T-cell (primary cell): ENCODE measurements around the gene RUNX1. TPM values are rescaled to one million over a fixed set of nuclear protein-coding genes. Genes with fewer than 3 reads are reported as not detected.
A peak's percentile ranks its signal among the peaks of the same experiment; 100 is the strongest.

Source experiments
- ATAC-seq, 4 experiments: fragments of 200-7000 bp in 3 of 4; fragments of 150-1000 bp in 1 of 4; cut with Tn5 transposase; replicated peaks in 1 of 4; 1 replicate in 3 of 4; 2 replicates in 1 of 4; pipeline ENCODE4 v1.10.0; 2021; ENCODE audit warnings: moderate library complexity in 3 of 4, mild to moderate bottlenecking in 2 of 4, moderate number of reproducible peaks in 1 of 4
- CTCF ChIA-PET, 2 donors: fragments of 300-600 bp; sonication (Branson Sonifier 250); formaldehyde crosslinking; loops; one replicate each; lab custom pipeline; 2022; ENCODE audit warnings: antibody characterized with exemption in 2 of 2; lab: Charles Lee
- POLR2A ChIA-PET, 2 donors: fragments of 300-600 bp; sonication (Branson Sonifier 250); formaldehyde crosslinking; loops; one replicate each; lab custom pipeline; 2022; ENCODE audit warnings: antibody characterized with exemption in 2 of 2; lab: Charles Lee
- DNase-seq, 35 experiments: peaks; one replicate each; pipeline versions ENCODE4 v3.0.0 to v3.0.0-alpha.2; 2013 to 2023
- H3K27ac ChIP-seq: one replicate; pipeline ENCODE4 v1.5.1; 2013; ENCODE audit warnings: low read length
- H3K27me3 ChIP-seq, 2 experiments: replicated peaks in 1 of 2; 1 replicate in 1 of 2; 2 replicates in 1 of 2; pipeline versions ENCODE4 v1.6.1 to v1.7.0; 2013; ENCODE audit warnings: low read length in 1 of 2, mixed read lengths in 1 of 2; ENCODE audit not compliant: control insufficient read depth in 2 of 2, insufficient read depth in 2 of 2; ENCODE audit errors: extremely low read depth in 1 of 2
- H3K36me3 ChIP-seq, 2 donors: 1 replicate in 1 of 2; 2 replicates in 1 of 2; pipeline versions ENCODE4 v1.6.1 to v1.7.0; 2013; ENCODE audit warnings: low read length in 1 of 2; ENCODE audit not compliant: control insufficient read depth in 2 of 2, insufficient read depth in 1 of 2; ENCODE audit errors: extremely low read depth in 1 of 2
- H3K4me1 ChIP-seq, 2 experiments: 1 replicate in 1 of 2; 2 replicates in 1 of 2; pipeline versions ENCODE4 v1.6.1 to v1.7.0; 2013; ENCODE audit warnings: low read length in 2 of 2, mixed read lengths in 1 of 2; ENCODE audit not compliant: insufficient read depth in 2 of 2, control insufficient read depth in 1 of 2; ENCODE audit errors: extremely low read depth in 1 of 2
- H3K4me3 ChIP-seq, 2 donors: 1 replicate in 1 of 2; 2 replicates in 1 of 2; pipeline versions ENCODE4 v1.5.1 to v1.7.0; 2013; ENCODE audit warnings: mild to moderate bottlenecking in 2 of 2, low read length in 1 of 2, moderate library complexity in 1 of 2; ENCODE audit not compliant: control insufficient read depth in 1 of 2; ENCODE audit errors: extremely low read depth in 1 of 2
- H3K9me3 ChIP-seq: 2 replicates; pipeline ENCODE4 v1.7.0; 2013
- H3K27ac Mint-ChIP-seq, 2 donors: one replicate each; pipeline ENCODE4 v1.8.0; 2020 to 2021; ENCODE audit warnings: mild to moderate bottlenecking in 2 of 2, mixed read lengths in 2 of 2
- H3K27me3 Mint-ChIP-seq, 2 donors: one replicate each; pipeline ENCODE4 v1.8.0; 2021 to 2022; ENCODE audit warnings: mixed read lengths in 2 of 2
- H3K36me3 Mint-ChIP-seq: one replicate; pipeline ENCODE4 v1.8.0; 2021; ENCODE audit warnings: mixed read lengths
- H3K4me1 Mint-ChIP-seq, 3 donors: one replicate each; pipeline ENCODE4 v1.8.0; 2020 to 2022; ENCODE audit warnings: mixed read lengths in 3 of 3, mild to moderate bottlenecking in 1 of 3
- H3K4me3 Mint-ChIP-seq, 3 donors: one replicate each; pipeline ENCODE4 v1.8.0; 2020 to 2022; ENCODE audit warnings: mild to moderate bottlenecking in 3 of 3, mixed read lengths in 3 of 3, moderate library complexity in 3 of 3
- H3K9me3 Mint-ChIP-seq, 3 donors: one replicate each; pipeline ENCODE4 v1.8.0; 2020 to 2022; ENCODE audit warnings: mixed read lengths in 3 of 3
- WGBS: methylation state at CpG from one replicate; pipeline ENCODE4 v1.1.5; 2013; ENCODE audit warnings: missing lambda C conversion rate; ENCODE audit not compliant: insufficient coverage; 5-methylcytosine and 5-hydroxymethylcytosine counted together
- total RNA-seq, 35 experiments: library from RNA in 6 of 35; stranded (reverse) in 6 of 35; fragments of 120-200 nt in 1 of 35; gene quantifications; one replicate each; pipeline versions ENCODE4 v1.2.1 to v1.2.4 and lab custom pipeline; 2013 to 2026

Gene RUNX1
- total RNA-seq, 5 donors from 2014 or later (not counting 1 experiment from before 2014, with no cell fraction given), result 87.0 to 117 (median 104) TPM

DNA sequence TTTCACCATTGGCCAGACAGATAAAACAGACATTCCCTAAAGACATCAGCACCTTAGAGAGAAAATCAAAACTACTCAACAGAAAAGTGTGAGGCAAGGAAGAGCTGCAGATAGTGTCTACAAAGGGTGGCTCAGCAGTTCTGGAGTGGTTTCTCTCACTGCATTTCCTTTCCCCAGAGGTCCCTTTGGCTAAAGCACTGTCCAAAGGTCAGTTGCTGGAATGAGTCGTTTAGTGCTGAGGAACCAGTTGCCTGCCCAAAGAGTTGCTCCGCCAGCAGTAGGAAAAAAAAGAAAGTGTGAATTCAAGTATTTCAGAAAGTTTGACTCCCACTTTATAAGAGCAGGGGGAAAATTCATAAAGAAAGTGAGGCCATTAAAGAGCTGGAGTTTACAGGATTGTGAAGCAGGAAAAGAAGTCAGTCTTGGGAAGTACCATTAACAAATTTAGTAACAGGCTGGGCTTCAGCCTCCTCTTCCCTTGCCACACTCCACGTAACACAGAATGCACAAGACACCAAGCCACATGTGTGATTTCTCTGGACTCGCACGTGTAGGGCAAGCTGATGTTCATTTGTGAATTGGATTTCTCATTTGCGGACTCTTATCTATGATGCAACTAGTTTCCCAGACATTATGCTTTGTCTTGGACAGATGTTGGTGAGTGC lies 122.2 kb downstream of the RUNX1 start:
- Mint-ChIP-seq H3K27ac (peak overlapping the region in 1 of 2 donors; percentile 2), H3K27me3 (no peaks in the 10 kb centered on the region)

DNA sequence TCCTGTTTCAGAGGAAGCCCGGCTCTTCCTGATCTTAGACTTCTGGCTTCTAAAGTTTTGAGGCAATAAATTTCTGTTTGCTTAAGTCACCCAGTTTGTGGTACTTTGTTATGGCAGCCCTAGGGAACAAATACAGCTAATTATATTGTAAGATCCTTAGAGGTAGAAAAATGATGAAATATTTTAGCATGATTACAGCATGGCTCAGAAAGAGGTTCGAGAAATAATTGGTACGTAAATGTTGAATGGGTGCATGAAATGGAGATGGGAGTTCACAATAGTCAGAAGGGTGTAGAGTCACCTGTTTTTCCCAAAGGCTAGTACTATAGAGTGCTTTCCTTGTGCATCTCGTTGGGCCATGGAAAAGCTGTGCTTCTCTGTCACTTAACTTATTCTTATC lies 123.5 kb downstream of the RUNX1 start:
- H3K27me3 ChIP-seq, result no peaks in the 10 kb centered on the region
- POLR2A ChIA-PET, result no interaction called here
- no peak overlapping the region for H3K27ac Mint-ChIP-seq
- no peak for DNase-seq
- peaks cover 4 to 16% of the 10 kb centered on the region in 2 experiments for H3K4me1 ChIP-seq
- H3K27me3 Mint-ChIP-seq, result no peaks in the 10 kb centered on the region
- no peak overlapping the region for H3K4me3 ChIP-seq
- H3K9me3 Mint-ChIP-seq, result no peaks in the 10 kb centered on the region
- H3K4me3 Mint-ChIP-seq, result no peak overlapping the region
- H3K36me3 ChIP-seq, result peaks cover 0 to 16% of the 10 kb centered on the region in 2 donors
- peaks cover 66 to 81% (median 80%) of the 10 kb centered on the region in 3 donors for H3K4me1 Mint-ChIP-seq
- H3K27ac ChIP-seq, result no peak overlapping the region
- 100% methylated on average over 2 of the region's 4 CpGs for WGBS
- no peak for ATAC-seq
- no peaks in the 10 kb centered on the region for H3K9me3 ChIP-seq
- CTCF ChIA-PET, result no interaction called here
- H3K36me3 Mint-ChIP-seq, result peaks cover 49% of the 10 kb centered on the region

More for the DNA sequence above, 122.2 kb downstream of the RUNX1 start:
- Histone ChIP-seq H3K4me1 (peaks cover 13 to 15% of the 10 kb centered on the region in 2 experiments), H3K27ac (no peak overlapping the region), H3K4me3 (no peak overlapping the region), H3K27me3 (no peaks in the 10 kb centered on the region), H3K36me3 (peaks cover 0 to 14% of the 10 kb centered on the region in 2 donors), H3K9me3 (no peaks in the 10 kb centered on the region)
- no peak overlapping the region for H3K4me3 Mint-ChIP-seq
- peaks cover 47% of the 10 kb centered on the region for H3K36me3 Mint-ChIP-seq
- peaks cover 66 to 80% (median 77%) of the 10 kb centered on the region in 3 donors for H3K4me1 Mint-ChIP-seq
- no peak for DNase-seq
- POLR2A ChIA-PET, result interaction anchor here in 1 of 2 donors (0.6 to 0.7 kb wide), 2 partner anchors 26 to 57 kb away, joined by 7 to 11 read pairs; no protein-coding TSS in a partner anchor
- CTCF ChIA-PET, result no interaction called here
- WGBS, result no CpG with 5 or more reads among the region's 6 CpGs
- peaks cover 0 to 4% (median 0%) of the 10 kb centered on the region in 3 donors for H3K9me3 Mint-ChIP-seq
- no peak for ATAC-seq

- POLR2A ChIA-PET, result no interaction called here
- ATAC-seq (no peak), DNase-seq (no peak)
- Histone ChIP-seq H3K4me1 (peaks cover 4 to 16% of the 10 kb centered on the region in 2 experiments), H3K4me3 (no peak overlapping the region), H3K36me3 (peaks cover 0 to 16% of the 10 kb centered on the region in 2 donors), H3K27me3 (no peaks in the 10 kb centered on the region), H3K9me3 (no peaks in the 10 kb centered on the region), H3K27ac (no peak overlapping the region)
- Mint-ChIP-seq H3K36me3 (peaks cover 48% of the 10 kb centered on the region), H3K4me3 (no peak overlapping the region), H3K9me3 (no peaks in the 10 kb centered on the region), H3K4me1 (peaks cover 67 to 84% (median 81%) of the 10 kb centered on the region in 3 donors), H3K27ac (peak overlapping the region; percentile 50 to 52), H3K27me3 (no peaks in the 10 kb centered on the region)
- WGBS, result no CpG with 5 or more reads among the region's 1 CpG
- CTCF ChIA-PET, result interaction anchor here (0.6 to 0.7 kb wide), 2 partner anchors 9 to 15 kb away, joined by 3 read pairs; no protein-coding TSS in a partner anchor
Measured at GRCh38 chr21:34924771-34925419, 124.2 kb downstream of the RUNX1 start.

GRCh38 chr21:34924194-34924593 lies 124.9 kb downstream of the RUNX1 start:
- H3K36me3 ChIP-seq, result peaks cover 0 to 18% of the 10 kb centered on the region in 2 donors
- no peak overlapping the region for H3K4me3 ChIP-seq
- Mint-ChIP-seq H3K9me3 (no peaks in the 10 kb centered on the region), H3K4me1 (peaks cover 74 to 86% (median 84%) of the 10 kb centered on the region in 3 donors), H3K36me3 (peaks cover 49% of the 10 kb centered on the region), H3K4me3 (no peak overlapping the region), H3K27ac (peak overlapping the region in 1 of 2 donors; percentile 12), H3K27me3 (no peaks in the 10 kb centered on the region)
- POLR2A ChIA-PET, result no interaction called here
- H3K4me1 ChIP-seq, result peaks cover 4 to 16% of the 10 kb centered on the region in 2 experiments
- CTCF ChIA-PET, result interaction anchor here (0.6 to 0.7 kb wide), 3 partner anchors 9 to 127 kb away, joined by 3 read pairs; no protein-coding TSS in a partner anchor
- H3K9me3 ChIP-seq, result no peaks in the 10 kb centered on the region
- H3K27me3 ChIP-seq, result no peaks in the 10 kb centered on the region
- DNase-seq, result no peak
- no peak overlapping the region for H3K27ac ChIP-seq
- ATAC-seq, result no peak
- 100% methylated on average over 3 of the region's 3 CpGs for WGBS

- ATAC-seq, result no peak
- no peak overlapping the region for H3K27ac ChIP-seq
- no peak overlapping the region for H3K4me3 ChIP-seq
- Mint-ChIP-seq H3K36me3 (peaks cover 44% of the 10 kb centered on the region), H3K27ac (no peak overlapping the region), H3K9me3 (no peaks in the 10 kb centered on the region), H3K4me3 (no peak overlapping the region), H3K27me3 (no peaks in the 10 kb centered on the region), H3K4me1 (peaks cover 75 to 86% (median 82%) of the 10 kb centered on the region in 3 donors)
- H3K36me3 ChIP-seq, result peaks cover 0 to 18% of the 10 kb centered on the region in 2 donors
- DNase-seq, result no peak
- H3K27me3 ChIP-seq, result no peaks in the 10 kb centered on the region
- CTCF ChIA-PET, result interaction anchor here in 1 of 2 donors (0.6 kb wide), 1 partner anchor 128 kb away, joined by 3 read pairs; no protein-coding TSS in a partner anchor
- no peaks in the 10 kb centered on the region for H3K9me3 ChIP-seq
- POLR2A ChIA-PET, result no interaction called here
- H3K4me1 ChIP-seq, result peaks cover 4 to 16% of the 10 kb centered on the region in 2 experiments
- WGBS, result no CpG with 5 or more reads among the region's 4 CpGs
Measured at GRCh38 chr21:34923626-34924025, 125.5 kb downstream of the RUNX1 start.

DNA sequence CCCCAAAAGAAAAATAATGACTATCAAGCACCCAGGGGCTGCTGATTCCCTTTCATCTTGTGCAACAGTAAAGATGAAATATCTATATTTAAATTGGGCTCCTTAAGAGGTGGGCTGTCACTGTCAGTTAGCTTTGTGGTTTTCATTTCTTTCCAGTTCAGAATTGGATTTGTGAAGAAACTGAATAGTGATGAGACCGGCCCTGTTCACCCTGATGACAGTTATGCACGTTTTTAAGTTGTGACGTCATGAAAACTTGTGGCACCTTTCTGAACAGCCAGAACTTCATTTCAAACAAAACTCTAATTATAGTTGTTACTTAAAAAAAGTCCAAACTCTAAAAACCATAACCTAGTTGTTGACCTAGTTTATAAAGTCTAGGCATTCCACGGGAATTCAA lies 125.9 kb downstream of the RUNX1 start:
- Histone ChIP-seq H3K4me3 (no peak overlapping the region), H3K9me3 (no peaks in the 10 kb centered on the region), H3K4me1 (peaks cover 4 to 16% of the 10 kb centered on the region in 2 experiments), H3K27ac (no peak overlapping the region), H3K36me3 (peaks cover 0 to 18% of the 10 kb centered on the region in 2 donors), H3K27me3 (no peaks in the 10 kb centered on the region)
- Mint-ChIP-seq H3K27ac (no peak overlapping the region), H3K4me1 (peaks cover 75 to 88% (median 81%) of the 10 kb centered on the region in 3 donors), H3K36me3 (peaks cover 44% of the 10 kb centered on the region), H3K4me3 (no peak overlapping the region), H3K27me3 (no peaks in the 10 kb centered on the region), H3K9me3 (no peaks in the 10 kb centered on the region)
- ChIA-PET POLR2A (no interaction called here), CTCF (no interaction called here)
- 64% methylated on average over 1 of the region's 4 CpGs for WGBS
- ATAC-seq, result peak in 1 of 4 experiments; percentile 55
- DNase-seq, result no peak
